Neural cell (in vitro differentiated cells): ENCODE results near the gene PAEP. TPM values are rescaled to one million over a fixed set of nuclear protein-coding genes. Genes with fewer than 3 reads are reported as not detected.

ENCODE experiments used
- H2AFZ ChIP-seq: fragments of 200-600, 300-800 bp; sonication (generic), shearing (Covaris generic); 2 replicates; pipeline ENCODE4 v1.6.0; 2014; ENCODE audit warnings: low read depth, mild to moderate bottlenecking, antibody characterized with exemption, low read length, moderate library complexity
- H3F3A ChIP-seq: fragments of 200-600 bp; shearing (Covaris generic); 2 replicates; pipeline ENCODE4 v1.6.1; 2016; ENCODE audit warnings: mild to moderate bottlenecking, moderate library complexity, mixed read lengths, antibody characterized with exemption, low read length; ENCODE audit not compliant: insufficient read depth, poor library complexity, severe bottlenecking
- H3K27ac ChIP-seq: fragments of 200-600, 300-800 bp; sonication (generic), shearing (Covaris generic); 2 replicates; pipeline ENCODE4 v1.5.1; 2014; ENCODE audit warnings: mild to moderate bottlenecking, low read length, moderate library complexity
- H3K27me3 ChIP-seq: fragments of 300-800, 200-600 bp; sonication (generic), shearing (Covaris generic); 2 replicates; pipeline ENCODE4 v1.6.0; 2014; ENCODE audit warnings: mild to moderate bottlenecking, low read depth, low read length, moderate library complexity; ENCODE audit not compliant: insufficient read depth
- H3K36me3 ChIP-seq: fragments of 300-800, 200-600 bp; sonication (generic), shearing (Covaris generic); 2 replicates; pipeline ENCODE4 v1.5.1; 2014; ENCODE audit warnings: mild to moderate bottlenecking, antibody characterized with exemption, low read length, moderate library complexity; ENCODE audit not compliant: insufficient read depth
- H3K4me2 ChIP-seq: fragments of 300-800, 200-600 bp; sonication (generic), shearing (Covaris generic); 2 replicates; pipeline ENCODE4 v1.6.0; 2014; ENCODE audit warnings: mild to moderate bottlenecking, low read length
- H3K4me3 ChIP-seq: fragments of 300-800, 200-600 bp; sonication (generic), shearing (Covaris generic); 2 replicates; pipeline ENCODE4 v1.5.1; 2014; ENCODE audit warnings: mild to moderate bottlenecking, low read length, moderate library complexity
- H3K79me2 ChIP-seq: fragments of 200-600 bp; shearing (Covaris generic); replicated peaks from 2 replicates; pipeline ENCODE4 v1.6.0; 2014; ENCODE audit warnings: mild to moderate bottlenecking, low read length, moderate library complexity; ENCODE audit not compliant: insufficient read depth
- H3K9ac ChIP-seq: fragments of 300-800, 200-600 bp; sonication (generic), shearing (Covaris generic); 2 replicates; pipeline ENCODE4 v1.6.1; 2016; ENCODE audit warnings: mild to moderate bottlenecking, low read length, mixed read lengths
- H3K9me2 ChIP-seq: fragments of 200-600 bp; shearing (Covaris generic); 2 replicates; pipeline ENCODE4 v1.6.1; 2016; ENCODE audit warnings: mild to moderate bottlenecking, low read length, mixed read lengths; ENCODE audit not compliant: insufficient read depth
- H3K9me3 ChIP-seq: fragments of 200-600, 300-800 bp; sonication (generic), shearing (Covaris generic); 2 replicates; pipeline ENCODE4 v1.6.1; 2016; ENCODE audit warnings: mild to moderate bottlenecking, mixed run types, low read length, moderate library complexity, mixed read lengths
- H4K20me1 ChIP-seq: fragments of 200-600 bp; shearing (Covaris generic); 2 replicates; pipeline ENCODE4 v1.6.1; 2016; ENCODE audit warnings: mild to moderate bottlenecking, mixed run types; ENCODE audit not compliant: insufficient read depth
- EP300 ChIP-seq: fragments of 450-650 bp; conservative IDR thresholded peaks from 2 replicates; pipeline ENCODE4 v1.6.1; 2014; ENCODE audit warnings: antibody characterized with exemption, mild to moderate bottlenecking, moderate library complexity; ENCODE audit not compliant: poor library complexity, severe bottlenecking
- EZH2 ChIP-seq: fragments of 200-600, 300-800 bp; shearing (Covaris generic), sonication (generic); IDR thresholded peaks from 2 replicates; pipeline ENCODE4 v1.6.1; 2014; ENCODE audit warnings: antibody characterized with exemption, low read length, borderline replicate concordance, mild to moderate bottlenecking; ENCODE audit not compliant: insufficient read depth, poor library complexity, severe bottlenecking
- MXI1 ChIP-seq: fragments of 450-650 bp; conservative IDR thresholded peaks from 2 replicates; pipeline ENCODE4 v1.6.1; 2014; ENCODE audit warnings: antibody characterized with exemption, mild to moderate bottlenecking; ENCODE audit not compliant: poor library complexity, severe bottlenecking
- POLR2AphosphoS5 ChIP-seq: IDR thresholded peaks from 2 replicates; pipeline ENCODE4 v1.6.1; 2012
- RAD21 ChIP-seq: fragments of 450-650 bp; conservative IDR thresholded peaks from 2 replicates; pipeline ENCODE4 v1.6.1; 2014; ENCODE audit warnings: antibody characterized with exemption, mild to moderate bottlenecking, moderate library complexity
- REST ChIP-seq: IDR thresholded peaks from 2 replicates; pipeline ENCODE4 v1.6.1; 2012; ENCODE audit warnings: borderline replicate concordance
- SMC3 ChIP-seq: fragments of 450-650 bp; conservative IDR thresholded peaks from 2 replicates; pipeline ENCODE4 v1.6.1; 2014; ENCODE audit warnings: antibody characterized with exemption, mild to moderate bottlenecking, moderate library complexity; ENCODE audit not compliant: poor library complexity
- TAF1 ChIP-seq: IDR thresholded peaks from 2 replicates; pipeline ENCODE4 v1.6.1; 2012; ENCODE audit warnings: low read depth
- polyA plus RNA-seq: library from polyadenylated mRNA; depleted of rRNA; stranded (reverse); fragments of >200 nt; gene quantifications from 2 replicates; pipeline ENCODE4 v1.2.3, GENCODE V29; 2014
- TF ChIP-seq, protein P1 (sequence below): fragments of 450-650 bp; IDR thresholded peaks from 2 replicates; pipeline ENCODE4 v1.5.1; 2014; ENCODE audit warnings: antibody characterized with exemption, mild to moderate bottlenecking, moderate library complexity; ENCODE audit not compliant: poor library complexity, severe bottlenecking

Gene PAEP
- polyA plus RNA-seq, 1 donor from 2014 or later = not detected

GRCh38 chr9:135605238-135605781 lies 43.8 kb downstream of the PAEP start:
- H3K9me3 ChIP-seq = no peaks in the 10 kb centered on the region
- no peaks in the 10 kb centered on the region for H3K79me2 ChIP-seq
- H3K9ac ChIP-seq = no peak overlapping the region
- no peaks in the 10 kb centered on the region for H3F3A ChIP-seq
- no peaks in the 10 kb centered on the region for H3K9me2 ChIP-seq
- TF ChIP-seq MXI1 (no peak), REST (no peak), TAF1 (no peak), RAD21 (no peak), EZH2 (no peak), SMC3 (no peak), POLR2AphosphoS5 (no peak), EP300 (no peak)
- TF ChIP-seq, protein P1, sequence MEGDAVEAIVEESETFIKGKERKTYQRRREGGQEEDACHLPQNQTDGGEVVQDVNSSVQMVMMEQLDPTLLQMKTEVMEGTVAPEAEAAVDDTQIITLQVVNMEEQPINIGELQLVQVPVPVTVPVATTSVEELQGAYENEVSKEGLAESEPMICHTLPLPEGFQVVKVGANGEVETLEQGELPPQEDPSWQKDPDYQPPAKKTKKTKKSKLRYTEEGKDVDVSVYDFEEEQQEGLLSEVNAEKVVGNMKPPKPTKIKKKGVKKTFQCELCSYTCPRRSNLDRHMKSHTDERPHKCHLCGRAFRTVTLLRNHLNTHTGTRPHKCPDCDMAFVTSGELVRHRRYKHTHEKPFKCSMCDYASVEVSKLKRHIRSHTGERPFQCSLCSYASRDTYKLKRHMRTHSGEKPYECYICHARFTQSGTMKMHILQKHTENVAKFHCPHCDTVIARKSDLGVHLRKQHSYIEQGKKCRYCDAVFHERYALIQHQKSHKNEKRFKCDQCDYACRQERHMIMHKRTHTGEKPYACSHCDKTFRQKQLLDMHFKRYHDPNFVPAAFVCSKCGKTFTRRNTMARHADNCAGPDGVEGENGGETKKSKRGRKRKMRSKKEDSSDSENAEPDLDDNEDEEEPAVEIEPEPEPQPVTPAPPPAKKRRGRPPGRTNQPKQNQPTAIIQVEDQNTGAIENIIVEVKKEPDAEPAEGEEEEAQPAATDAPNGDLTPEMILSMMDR = no peak
- no peak overlapping the region for H2AFZ ChIP-seq
- H3K36me3 ChIP-seq = no peaks in the 10 kb centered on the region
- H3K4me2 ChIP-seq = no peak overlapping the region
- no peaks in the 10 kb centered on the region for H3K27me3 ChIP-seq
- H3K27ac ChIP-seq = no peak overlapping the region
- no peak overlapping the region for H3K4me3 ChIP-seq
- no peaks in the 10 kb centered on the region for H4K20me1 ChIP-seq

DNA sequence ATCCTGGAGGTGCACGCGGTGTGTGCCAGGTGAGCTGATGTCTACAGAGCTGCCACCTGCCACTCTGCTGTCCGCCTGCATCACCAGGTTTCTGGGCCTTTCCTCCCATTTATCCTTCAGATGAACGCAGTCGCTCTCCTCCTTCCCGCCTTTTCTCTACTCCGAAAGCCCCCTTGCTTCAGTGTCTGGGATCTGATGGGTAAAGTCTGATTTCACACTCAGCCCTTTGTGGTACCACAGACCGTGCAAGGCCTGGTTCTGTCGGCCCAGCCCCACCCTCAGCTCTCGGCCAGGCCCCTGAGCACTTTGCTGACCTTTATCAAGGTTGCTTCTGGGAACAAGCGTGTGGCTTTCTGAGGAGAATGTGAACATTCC lies 45.3 kb downstream of the PAEP start:
- Histone ChIP-seq H3K4me2 (no peak overlapping the region), H3K79me2 (no peaks in the 10 kb centered on the region), H3K4me3 (no peak overlapping the region), H3K9me3 (no peaks in the 10 kb centered on the region), H3K9me2 (no peaks in the 10 kb centered on the region), H4K20me1 (no peaks in the 10 kb centered on the region), H3K9ac (no peak overlapping the region), H2AFZ (no peak overlapping the region), H3F3A (no peaks in the 10 kb centered on the region), H3K27ac (no peak overlapping the region), H3K27me3 (no peaks in the 10 kb centered on the region), H3K36me3 (no peaks in the 10 kb centered on the region)
- no peak for TF ChIP-seq MXI1
- TF ChIP-seq RAD21 = no peak
- no peak for TF ChIP-seq EP300
- no peak for TF ChIP-seq SMC3
- TF ChIP-seq, protein P1 = no peak
- no peak for TF ChIP-seq EZH2
- no peak for TF ChIP-seq TAF1
- TF ChIP-seq REST = no peak
- no peak for TF ChIP-seq POLR2AphosphoS5
